Measurements from ENCODE around the gene SEBOX. TPM values are rescaled to one million over a fixed set of nuclear protein-coding genes. Genes with fewer than 3 reads are reported as not detected.

The SEBOX gene
- polyA plus RNA-seq, 2 of the 4 experiments (the other 2 are of a cell fraction) = not detected

GRCh38 chr17:28325211-28325610, 39.8 kb downstream of the SEBOX start:
- 90% methylated on average over 5 of the region's 5 CpGs for WGBS (ENCODE audit: missing lambda C conversion rate)
- Histone ChIP-seq H3K4me3 (no peak overlapping the region), H3K4me2 (peak overlapping the region; percentile 64), H3K4me1 (peaks cover 51% of the 10 kb centered on the region), H3K9me3 (no peaks in the 10 kb centered on the region), H3K27ac (peak overlapping the region; percentile 62 to 85; a peak in 5 of 6 replicates)
- POLR2A ChIA-PET = interaction anchor here (0.9 to 1.4 kb wide), 3 partner anchors 10 to 74 kb away, joined by 3 to 5 read pairs (median 3); partner anchors contain the start of genes IFT20, POLDIP2 and TNFAIP1
- CTCF ChIA-PET = interaction anchor here (1.0 to 2.6 kb wide), 9 partner anchors 10 to 96 kb away, joined by 3 to 17 read pairs (median 4); partner anchors contain the start of genes IFT20 and TNFAIP1
- ATAC-seq (no peak), DNase-seq (ENCODE audit: low read depth in 1 of 2, low spot score in 1 of 2) (no peak), FAIRE-seq (no peak)
- TF ChIP-seq RARB (CRISPR knock-in tag; IDR thresholded peaks at IDR 0.05) (no peak), HES2 (IDR thresholded peaks at IDR 0.05) (no peak), POLR2A (IDR thresholded peaks at IDR 0.05; ENCODE audit: low read length) (no peak), FOXS1 (CRISPR knock-in tag; IDR thresholded peaks at IDR 0.05) (no peak), ELK1 (IDR thresholded peaks at IDR 0.05; ENCODE audit: low read depth, low read length) (no peak), HOXB5 (CRISPR knock-in tag; IDR thresholded peaks at IDR 0.05) (no peak), ZNF302 (CRISPR knock-in tag; IDR thresholded peaks at IDR 0.05) (no peak), KDM1A (IDR thresholded peaks at IDR 0.05; ENCODE audit: low read depth) (no peak), CHD4 (IDR thresholded peaks at IDR 0.05; ENCODE audit: borderline replicate concordance) (no peak), USF2 (IDR thresholded peaks at IDR 0.05) (no peak)

- DNase-seq (ENCODE audit: low read depth in 1 of 2, low spot score in 1 of 2) = no peak
- no peak for ATAC-seq
- peak overlapping the region; percentile 64 for H3K4me2 ChIP-seq
- TF ChIP-seq JUNB (IDR thresholded peaks at IDR 0.05) (no peak), ZFP36 (IDR thresholded peaks at IDR 0.05; ENCODE audit: borderline replicate concordance, partially characterized antibody) (no peak), NPAS2 (CRISPR knock-in tag; IDR thresholded peaks at IDR 0.05; ENCODE audit: borderline replicate concordance) (no peak), RCOR1 (IDR thresholded peaks at IDR 0.05; ENCODE audit: low read depth, low read length) (no peak), FOSL2 (IDR thresholded peaks at IDR 0.05) (no peak), FOSL2 (CRISPR knock-in tag; IDR thresholded peaks at IDR 0.05) (no peak), ZNF302 (CRISPR knock-in tag; IDR thresholded peaks at IDR 0.05) (no peak), SREBF2 (IDR thresholded peaks at IDR 0.05) (no peak), BCL3 (IDR thresholded peaks at IDR 0.05) (no peak), MAX (IDR thresholded peaks at IDR 0.05) (no peak), EP300 (IDR thresholded peaks at IDR 0.05) (no peak), CBX2 (IDR thresholded peaks at IDR 0.05; ENCODE audit: borderline replicate concordance, low read depth) (no peak), ZSCAN20 (CRISPR knock-in tag; IDR thresholded peaks at IDR 0.05) (no peak), ZC3H11A (IDR thresholded peaks at IDR 0.05) (no peak), CTCF (IDR thresholded peaks at IDR 0.05) (no peak), POLR2A (IDR thresholded peaks at IDR 0.05; ENCODE audit: low read length) (no peak)
- no peak for FAIRE-seq
- ChIA-PET POLR2A (interaction anchor here (1.4 kb wide), 1 partner anchor 11 kb away, joined by 5 read pairs; the partner anchor contains the start of genes IFT20 and TNFAIP1), CTCF (interaction anchor here (2.1 to 2.6 kb wide), 3 partner anchors 11 to 91 kb away, joined by 6 to 17 read pairs (median 12); no protein-coding TSS in a partner anchor)
- H3K9me3 ChIP-seq = no peaks in the 10 kb centered on the region
- peak overlapping the region; percentile 62 to 85 for H3K27ac ChIP-seq
- no peak overlapping the region for H3K4me3 ChIP-seq
- 89% methylated on average over 3 of the region's 3 CpGs for WGBS (ENCODE audit: missing lambda C conversion rate)
- peaks cover 55% of the 10 kb centered on the region for H3K4me1 ChIP-seq
These were observed 40.2 kb downstream of the SEBOX start for GRCh38 chr17:28324781-28325180.

Data from A549 (cell line).